Osteoblast (primary cell): ENCODE results near the gene SCT. TPM values are rescaled to one million over a fixed set of nuclear protein-coding genes. Genes with fewer than 3 reads are reported as not detected.
A peak's percentile ranks its signal among the peaks of the same experiment; 100 is the strongest.

Experiments
- DNase-seq: peaks from one replicate; pipeline ENCODE4 v3.0.0; 2011; ENCODE audit warnings: low spot score, mixed read lengths; ENCODE audit not compliant: insufficient read length; ENCODE audit errors: missing footprints
- H2AFZ ChIP-seq: 2 replicates; pipeline ENCODE4 v1.6.0; 2011; ENCODE audit warnings: mild to moderate bottlenecking, low read length
- H3K27ac ChIP-seq: 2 replicates; pipeline ENCODE4 v1.5.1; 2011; ENCODE audit warnings: mild to moderate bottlenecking, low read depth, low read length, moderate library complexity
- H3K27me3 ChIP-seq: 2 replicates; pipeline ENCODE4 v1.6.0; 2012; ENCODE audit warnings: mild to moderate bottlenecking, control low read depth, inconsistent platforms, low read length, moderate library complexity; ENCODE audit not compliant: insufficient read depth
- H3K36me3 ChIP-seq: 2 replicates; pipeline ENCODE4 v1.5.1; 2011; ENCODE audit warnings: mild to moderate bottlenecking, low read length, control low read depth, moderate library complexity; ENCODE audit not compliant: insufficient read depth
- H3K4me1 ChIP-seq: 2 replicates; pipeline ENCODE4 v1.5.1; 2011; ENCODE audit warnings: mild to moderate bottlenecking, low read length, control low read depth, moderate library complexity; ENCODE audit not compliant: insufficient read depth
- H3K4me2 ChIP-seq: 2 replicates; pipeline ENCODE4 v1.6.0; 2011; ENCODE audit warnings: mild to moderate bottlenecking, low read length; ENCODE audit not compliant: insufficient read depth
- H3K4me3 ChIP-seq: fragments of 200-600 bp; sonication (generic); 3 replicates; pipeline ENCODE4 v1.5.1; 2012; ENCODE audit warnings: mild to moderate bottlenecking, low read length, inconsistent platforms; ENCODE audit not compliant: insufficient read depth
- H3K79me2 ChIP-seq: 2 replicates; pipeline ENCODE4 v1.6.0; 2012; ENCODE audit warnings: mild to moderate bottlenecking, low read length, control low read depth, inconsistent platforms; ENCODE audit not compliant: insufficient read depth
- H3K9me3 ChIP-seq: 2 replicates; pipeline ENCODE4 v1.5.1; 2011; ENCODE audit warnings: low read depth, low read length, control low read depth
- H4K20me1 ChIP-seq: 2 replicates; pipeline ENCODE4 v1.6.0; 2012; ENCODE audit warnings: mild to moderate bottlenecking, low read length, control low read depth; ENCODE audit not compliant: insufficient read depth
- total RNA-seq: library from RNA; depleted of rRNA; stranded (reverse); fragments of >200 nt; gene quantifications from 2 replicates; pipeline ENCODE4 v1.2.3, GENCODE V29; 2012
- TF ChIP-seq, protein P1 (sequence below): IDR thresholded peaks from 2 replicates; pipeline ENCODE4 v1.5.1; 2011; ENCODE audit warnings: mild to moderate bottlenecking, low read depth, low read length, moderate library complexity; ENCODE audit errors: extremely low read depth

Gene SCT
- total RNA-seq, 1 donor: not detected

DNA sequence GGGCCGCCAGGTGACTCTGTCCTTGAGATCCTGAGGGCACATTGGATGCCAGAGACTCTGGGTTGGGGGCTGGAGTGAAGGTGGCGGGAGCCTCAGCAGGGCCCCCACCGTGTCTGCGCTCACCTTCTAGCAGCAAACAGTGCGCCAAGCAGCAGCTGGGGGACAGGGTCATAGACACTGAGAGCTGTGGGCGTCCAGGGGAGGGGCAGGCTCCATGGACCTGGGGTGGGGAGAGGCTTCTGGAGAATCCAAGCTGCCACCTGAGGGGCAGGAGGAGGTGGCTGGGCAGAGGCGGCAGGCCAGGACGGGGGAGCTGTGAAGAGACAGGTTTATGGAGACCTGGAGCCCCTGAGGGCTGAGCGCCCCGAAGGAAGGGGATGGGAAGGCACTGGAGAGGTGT, 42.7 kb downstream of the SCT start:
- Histone ChIP-seq H3K36me3 (peaks cover 33% of the 10 kb centered on the region), H3K27me3 (no peaks in the 10 kb centered on the region), H3K4me1 (peaks cover 9% of the 10 kb centered on the region), H3K4me3 (no peak overlapping the region), H3K79me2 (peaks cover 85% of the 10 kb centered on the region), H4K20me1 (peaks cover 66% of the 10 kb centered on the region), H3K9me3 (no peaks in the 10 kb centered on the region), H2AFZ (no peak overlapping the region), H3K27ac (no peak overlapping the region), H3K4me2 (no peak overlapping the region)
- DNase-seq: no peak
- TF ChIP-seq, protein P1, sequence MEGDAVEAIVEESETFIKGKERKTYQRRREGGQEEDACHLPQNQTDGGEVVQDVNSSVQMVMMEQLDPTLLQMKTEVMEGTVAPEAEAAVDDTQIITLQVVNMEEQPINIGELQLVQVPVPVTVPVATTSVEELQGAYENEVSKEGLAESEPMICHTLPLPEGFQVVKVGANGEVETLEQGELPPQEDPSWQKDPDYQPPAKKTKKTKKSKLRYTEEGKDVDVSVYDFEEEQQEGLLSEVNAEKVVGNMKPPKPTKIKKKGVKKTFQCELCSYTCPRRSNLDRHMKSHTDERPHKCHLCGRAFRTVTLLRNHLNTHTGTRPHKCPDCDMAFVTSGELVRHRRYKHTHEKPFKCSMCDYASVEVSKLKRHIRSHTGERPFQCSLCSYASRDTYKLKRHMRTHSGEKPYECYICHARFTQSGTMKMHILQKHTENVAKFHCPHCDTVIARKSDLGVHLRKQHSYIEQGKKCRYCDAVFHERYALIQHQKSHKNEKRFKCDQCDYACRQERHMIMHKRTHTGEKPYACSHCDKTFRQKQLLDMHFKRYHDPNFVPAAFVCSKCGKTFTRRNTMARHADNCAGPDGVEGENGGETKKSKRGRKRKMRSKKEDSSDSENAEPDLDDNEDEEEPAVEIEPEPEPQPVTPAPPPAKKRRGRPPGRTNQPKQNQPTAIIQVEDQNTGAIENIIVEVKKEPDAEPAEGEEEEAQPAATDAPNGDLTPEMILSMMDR: no peak

DNA sequence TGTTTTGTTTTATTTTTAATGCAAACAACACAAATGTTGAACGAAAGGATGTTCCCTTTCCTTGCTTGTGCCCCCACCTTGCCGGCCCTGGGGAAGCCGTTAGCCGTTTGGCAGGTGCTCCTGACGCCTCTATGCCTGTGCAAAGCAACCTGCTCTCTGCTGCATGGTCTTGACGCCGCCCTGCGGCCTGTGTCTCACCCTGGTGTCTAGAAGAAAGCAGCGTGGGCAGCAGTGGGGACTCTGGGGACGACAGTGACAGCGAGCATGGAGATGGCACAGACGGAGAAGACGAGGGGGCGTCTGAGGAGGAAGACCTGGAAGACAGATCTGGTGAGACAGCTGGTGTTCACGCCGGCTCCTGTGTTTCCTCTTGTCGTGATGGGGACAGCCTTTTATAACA, 45.2 kb downstream of the SCT start:
- Histone ChIP-seq H3K4me2 (no peak overlapping the region), H3K36me3 (peaks cover 17% of the 10 kb centered on the region), H3K27me3 (no peaks in the 10 kb centered on the region), H3K27ac (no peak overlapping the region), H2AFZ (no peak overlapping the region), H3K79me2 (peaks cover 87% of the 10 kb centered on the region), H3K4me1 (peaks cover 12% of the 10 kb centered on the region), H3K9me3 (no peaks in the 10 kb centered on the region), H4K20me1 (peaks cover 75% of the 10 kb centered on the region), H3K4me3 (no peak overlapping the region)
- DNase-seq: no peak
- TF ChIP-seq, protein P1: no peak

DNA sequence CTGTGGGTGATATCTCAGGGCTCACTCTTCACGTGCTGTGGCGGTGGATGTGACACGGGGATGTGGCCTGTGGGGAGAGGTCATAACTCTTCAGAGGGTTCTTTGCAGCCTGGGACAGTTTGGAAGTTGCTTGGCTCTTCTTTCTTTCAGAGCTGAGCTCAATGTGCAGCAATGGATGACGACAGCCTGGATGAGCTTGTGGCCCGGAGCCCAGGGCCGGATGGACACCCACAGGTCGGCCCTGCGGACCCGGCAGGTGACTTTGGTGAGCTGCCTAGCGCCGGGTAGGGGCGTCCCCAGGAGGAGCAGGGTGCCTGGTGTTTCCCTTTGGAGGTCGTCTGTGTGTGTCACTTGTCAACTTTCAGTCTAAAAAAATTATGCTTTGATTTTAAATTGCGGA, 45.6 kb downstream of the SCT start:
- peaks cover 12% of the 10 kb centered on the region for H3K4me1 ChIP-seq
- peaks cover 13% of the 10 kb centered on the region for H3K36me3 ChIP-seq
- no peak overlapping the region for H3K4me2 ChIP-seq
- peaks cover 70% of the 10 kb centered on the region for H4K20me1 ChIP-seq
- no peak overlapping the region for H3K27ac ChIP-seq
- TF ChIP-seq, protein P1: no peak
- no peaks in the 10 kb centered on the region for H3K9me3 ChIP-seq
- no peak overlapping the region for H3K4me3 ChIP-seq
- no peak overlapping the region for H2AFZ ChIP-seq
- H3K27me3 ChIP-seq: no peaks in the 10 kb centered on the region
- H3K79me2 ChIP-seq: peaks cover 84% of the 10 kb centered on the region
- peak; percentile 81 for DNase-seq

DNA sequence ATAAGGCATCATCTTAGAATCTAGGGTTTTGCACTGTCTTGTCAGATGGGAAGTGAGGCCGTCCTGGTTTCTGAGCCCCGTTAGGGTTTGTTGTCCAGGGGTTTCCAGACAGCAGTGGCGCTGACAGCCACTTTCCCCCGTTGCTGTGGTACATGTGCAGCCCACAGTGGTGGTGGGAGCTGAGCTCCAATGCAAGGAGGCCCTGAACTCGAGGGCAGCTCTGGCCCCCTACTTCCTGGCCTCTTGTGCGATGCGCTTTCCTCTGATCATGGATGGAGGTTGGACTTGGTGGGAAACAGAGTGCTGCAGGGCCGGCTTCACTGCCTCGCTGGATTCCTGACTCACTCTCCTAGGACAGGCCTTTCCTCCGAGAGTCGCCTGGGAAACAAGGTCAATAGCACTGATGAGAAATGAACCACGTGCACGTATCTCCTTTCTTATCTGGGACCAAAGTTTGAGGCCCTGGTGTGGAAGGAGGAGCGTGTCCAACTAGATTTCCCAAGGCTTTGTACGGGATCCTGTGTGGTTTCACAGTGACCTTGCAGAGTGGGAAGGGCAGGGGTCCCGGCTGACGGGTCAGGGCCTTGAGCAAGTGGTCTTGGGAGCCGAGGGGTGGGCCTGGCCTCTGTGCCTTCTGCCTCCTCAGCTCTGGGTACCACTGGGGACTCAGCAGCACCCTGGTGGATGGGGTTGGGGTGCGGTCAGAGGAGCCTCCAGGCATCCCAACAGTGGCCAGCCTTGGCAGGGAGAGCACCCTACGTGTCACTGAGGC, 47.0 kb downstream of the SCT start:
- Histone ChIP-seq H3K27ac (peak overlapping the region; percentile 23), H3K79me2 (peaks cover 79% of the 10 kb centered on the region), H3K4me3 (no peak overlapping the region), H4K20me1 (peaks cover 66% of the 10 kb centered on the region), H3K4me2 (no peak overlapping the region), H3K9me3 (no peaks in the 10 kb centered on the region), H2AFZ (no peak overlapping the region), H3K4me1 (peaks cover 12% of the 10 kb centered on the region), H3K36me3 (peaks cover 11% of the 10 kb centered on the region), H3K27me3 (peaks cover 4% of the 10 kb centered on the region)
- TF ChIP-seq, protein P1: no peak
- DNase-seq: peak; percentile 93
